GM19193 (cell line): ENCODE measurements around the gene MALT1.

Source experiments
- POLR2A ChIP-seq: IDR thresholded peaks from 4 replicates; pipeline ENCODE4 v1.6.1; 2011; ENCODE audit not compliant: insufficient read depth, insufficient read length; ENCODE audit errors: extremely low read depth

The MALT1 gene

DNA sequence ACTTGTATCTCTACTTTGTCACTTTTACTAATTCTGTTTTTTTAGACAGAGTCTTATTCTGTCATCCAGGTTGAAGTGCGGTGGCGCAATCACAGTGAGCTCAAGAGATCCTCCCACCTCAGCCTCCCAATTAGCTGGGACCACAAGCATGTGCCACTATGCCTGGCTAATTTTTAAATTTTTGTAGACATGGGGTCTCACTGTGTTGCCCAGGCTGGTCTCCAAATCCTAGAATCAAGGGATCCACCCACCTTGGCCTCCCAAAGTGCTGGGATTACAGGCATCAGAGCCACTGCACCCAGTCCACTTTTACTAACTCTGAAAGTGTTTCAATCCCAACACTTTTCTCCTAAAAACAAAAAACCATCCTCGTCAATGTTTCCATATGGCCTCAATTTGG, 94.9 kb downstream of the MALT1 start:
- TF ChIP-seq POLR2A, result no peak

- no peak for TF ChIP-seq POLR2A
Observed at GRCh38 chr18:58766946-58767345, 95.7 kb downstream of the MALT1 start.

- no peak for TF ChIP-seq POLR2A
Observed at GRCh38 chr18:58768293-58768974, 97.2 kb downstream of the MALT1 start.

- no peak for TF ChIP-seq POLR2A
Observed at GRCh38 chr18:58769321-58769720, 98.1 kb downstream of the MALT1 start.

- no peak for TF ChIP-seq POLR2A
Observed at GRCh38 chr18:58770601-58771000, 99.3 kb downstream of the MALT1 start.

DNA sequence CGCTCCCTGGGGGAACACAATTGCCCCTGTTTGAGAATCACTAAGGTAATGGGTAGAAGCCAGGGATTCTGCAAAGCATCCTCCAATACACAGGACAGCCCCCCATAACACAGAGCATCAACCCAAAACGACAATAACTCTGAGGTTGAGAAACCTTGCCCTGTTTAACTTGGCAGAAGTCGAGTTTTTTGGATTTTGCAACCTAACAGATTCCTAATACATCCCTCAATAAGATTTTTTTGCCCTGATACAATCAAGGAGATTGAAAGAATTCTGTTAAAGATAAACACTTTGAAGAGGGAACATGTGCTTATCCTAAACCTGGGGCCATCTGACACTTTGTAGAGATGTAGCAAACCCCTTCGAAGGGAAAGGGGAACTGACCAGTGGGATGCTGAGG, 100.9 kb downstream of the MALT1 start:
- no peak for TF ChIP-seq POLR2A

DNA sequence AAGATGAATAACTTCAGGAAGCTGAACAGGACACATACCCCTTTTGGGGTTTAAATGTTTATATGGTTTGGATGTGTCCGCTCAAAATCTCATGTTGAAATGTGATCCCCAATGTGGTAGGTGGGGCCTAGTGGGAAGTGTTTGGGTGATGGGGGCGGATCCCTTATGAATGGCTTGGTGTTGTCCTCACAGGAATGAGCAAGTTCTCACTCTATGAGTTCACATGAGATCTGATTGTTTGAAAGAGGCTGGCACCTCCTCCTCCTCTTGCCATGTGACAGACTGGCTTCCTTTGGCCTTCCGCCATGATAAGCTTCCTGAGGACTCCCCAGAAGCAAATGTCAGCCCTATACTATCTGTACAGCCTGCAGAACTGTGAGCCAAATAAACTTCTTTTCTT, 104.8 kb downstream of the MALT1 start:
- no peak for TF ChIP-seq POLR2A

DNA sequence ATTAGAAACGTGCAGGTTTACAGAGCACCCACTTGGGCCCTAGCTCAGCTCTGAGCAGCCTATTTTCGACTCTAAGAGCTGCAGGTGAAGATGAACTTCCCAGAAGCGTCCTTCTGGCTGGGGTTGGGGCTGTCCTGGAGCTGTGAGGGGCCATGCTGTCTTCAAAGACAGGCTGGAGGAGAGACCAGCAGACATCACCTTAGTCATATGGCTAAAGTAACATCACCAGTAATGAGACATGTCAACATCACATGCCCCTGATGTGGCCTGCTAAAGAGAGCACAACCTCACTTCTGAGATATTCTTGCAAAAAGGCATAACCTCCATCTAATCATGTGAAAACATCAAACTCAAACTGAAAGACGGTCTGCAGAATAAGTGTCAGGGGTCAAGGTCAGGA, 106.2 kb downstream of the MALT1 start:
- TF ChIP-seq POLR2A, result no peak

- no peak for TF ChIP-seq POLR2A
Observed at GRCh38 chr18:58779529-58779928, 108.3 kb downstream of the MALT1 start.

DNA sequence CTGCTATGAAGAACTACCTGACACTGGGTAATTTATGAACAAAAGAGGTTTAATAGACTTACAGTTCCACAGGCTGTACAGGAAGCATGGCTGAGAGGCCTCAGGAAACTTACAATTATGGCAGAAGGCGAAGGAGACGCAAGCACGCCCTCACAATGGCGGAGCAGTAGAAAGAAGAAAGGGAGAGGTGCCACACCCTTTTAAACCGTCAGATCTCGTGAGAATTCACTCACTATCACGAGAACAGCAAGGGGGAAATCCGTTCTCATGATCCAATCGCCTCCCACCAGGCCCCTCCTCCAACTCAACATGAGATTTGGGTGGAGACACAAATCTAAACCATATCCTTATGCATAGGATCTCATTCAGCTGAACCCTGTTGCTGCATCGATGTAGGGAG, 108.8 kb downstream of the MALT1 start:
- TF ChIP-seq POLR2A, result no peak

DNA sequence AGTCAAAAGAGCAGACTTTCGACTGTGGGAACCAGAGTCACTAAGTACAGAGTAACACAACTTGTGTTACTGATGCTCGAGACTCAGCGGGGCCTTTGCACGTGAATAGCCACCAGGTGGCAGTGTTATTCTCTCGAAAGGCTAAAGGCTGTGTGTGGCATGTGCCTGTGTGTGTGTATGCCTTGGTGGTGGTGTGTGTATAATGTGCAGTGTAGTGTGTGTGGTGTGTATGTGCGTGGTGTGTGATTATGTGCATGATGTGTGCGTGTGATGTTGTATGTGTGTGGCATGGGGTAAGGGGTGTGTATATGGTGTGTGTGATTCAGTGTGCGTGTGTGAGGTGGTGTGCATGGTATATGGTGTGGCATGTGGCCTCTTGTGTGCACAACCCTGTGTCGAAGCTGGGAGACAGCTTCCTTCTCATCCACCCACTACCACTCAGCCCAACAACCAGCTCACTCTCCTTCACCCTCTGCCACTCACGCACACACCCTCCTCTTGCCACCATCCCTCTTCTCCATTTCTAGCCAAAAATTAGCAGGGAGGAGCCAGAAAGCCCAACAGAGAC, 110.4 kb downstream of the MALT1 start:
- TF ChIP-seq POLR2A, result no peak

DNA sequence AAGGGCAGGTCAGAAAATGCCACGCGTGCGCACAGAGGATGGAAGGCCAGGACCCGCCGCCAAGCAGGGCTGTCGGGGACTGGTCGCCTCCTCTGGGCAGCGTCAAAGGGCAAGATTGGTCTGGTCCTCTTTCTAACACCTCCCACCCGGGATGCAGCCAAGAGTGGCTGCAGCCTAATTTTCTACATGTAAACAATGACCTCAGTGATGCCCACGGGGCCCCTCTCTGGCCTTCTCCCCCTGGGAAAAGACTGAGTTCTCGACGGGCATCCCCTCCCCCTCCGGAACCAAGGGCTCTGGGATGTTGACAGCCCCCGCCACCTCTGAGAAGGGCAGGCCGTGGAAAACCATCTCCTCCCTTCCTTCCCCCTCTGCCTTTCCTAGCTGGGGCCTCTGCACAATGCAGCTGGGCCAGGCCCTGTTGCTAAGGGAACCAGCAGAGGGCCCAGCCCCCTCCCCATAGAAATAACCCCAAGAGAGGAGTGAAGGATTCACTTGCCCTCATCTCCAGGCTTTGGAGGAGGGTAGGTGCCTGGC, 113.4 kb downstream of the MALT1 start:
- TF ChIP-seq POLR2A, result no peak

DNA sequence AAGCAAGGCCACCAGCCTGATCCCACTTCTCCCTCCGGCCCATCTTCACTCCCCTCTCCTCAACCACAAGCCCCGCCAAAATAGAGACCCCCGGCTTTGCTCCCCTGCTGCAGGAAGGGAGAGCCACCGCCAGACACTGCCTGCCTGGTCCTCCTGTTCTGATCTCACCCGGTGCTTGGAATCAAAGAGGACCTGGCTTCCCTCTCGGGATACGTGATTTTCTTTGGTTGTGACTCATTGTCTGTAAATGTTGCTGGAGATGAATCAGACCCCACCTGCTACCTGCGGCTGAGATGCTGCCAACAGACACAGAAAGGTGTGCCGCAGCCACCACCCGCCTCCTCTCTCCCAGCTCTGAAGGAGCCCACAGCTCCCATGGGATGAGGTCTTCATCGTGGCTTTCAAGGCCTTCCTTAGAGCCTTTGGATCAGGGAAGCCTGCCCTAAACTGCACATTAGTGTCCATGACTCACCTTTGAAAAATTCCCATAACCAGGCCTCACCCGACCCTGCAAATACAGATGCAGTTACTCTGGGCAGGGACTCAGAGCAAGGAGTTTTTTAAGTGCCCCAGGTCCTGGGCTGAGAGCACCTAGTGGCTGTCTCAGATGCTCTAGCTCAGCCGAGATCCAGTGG, 114.0 kb downstream of the MALT1 start:
- TF ChIP-seq POLR2A, result no peak

DNA sequence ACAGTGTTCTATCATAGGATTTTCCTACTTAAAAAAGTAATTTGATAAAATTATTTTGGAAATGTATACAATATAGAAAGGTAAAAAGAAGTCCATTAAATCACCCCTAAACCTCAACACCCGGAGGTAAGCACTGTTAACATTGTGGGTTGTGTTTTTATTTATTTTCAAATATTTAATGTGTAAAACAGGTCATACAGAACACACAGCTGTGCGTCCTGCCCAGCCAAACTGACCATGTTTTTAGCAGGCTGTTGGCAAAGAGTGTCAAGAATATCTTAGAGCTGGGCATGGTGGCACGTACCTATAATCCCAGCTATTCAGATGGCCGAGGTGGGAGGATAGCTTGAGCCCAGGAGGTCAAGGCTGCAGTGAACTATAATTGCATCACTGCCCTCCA, 114.6 kb downstream of the MALT1 start:
- TF ChIP-seq POLR2A, result no peak

- TF ChIP-seq POLR2A, result no peak
Observed at GRCh38 chr18:58787536-58788149, 116.4 kb downstream of the MALT1 start.

DNA sequence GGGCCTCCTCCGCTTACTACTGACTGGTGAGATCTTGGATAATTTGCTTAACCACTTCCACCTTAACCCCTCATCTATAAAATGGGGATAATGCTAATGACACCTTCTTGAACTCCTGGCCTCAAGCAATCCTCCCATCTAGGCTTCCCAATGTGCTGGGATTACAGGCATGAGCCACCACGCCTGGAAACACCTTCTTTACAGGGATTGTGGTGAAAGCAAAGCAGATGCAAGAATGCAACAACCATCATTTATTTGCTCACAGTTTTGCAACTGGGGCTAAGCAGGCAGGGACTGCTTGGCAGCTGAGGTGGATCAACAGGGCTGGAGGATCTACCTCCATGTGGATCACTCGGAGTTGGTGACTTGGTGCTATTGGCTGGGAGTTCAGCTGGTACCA, 117.2 kb downstream of the MALT1 start:
- no peak for TF ChIP-seq POLR2A
